Measurements from ENCODE around the gene SLC35C1.

Gene SLC35C1

GRCh38 chr11:45843158-45843924, 38.4 kb downstream of the SLC35C1 start:
- Mint-ChIP-seq H3K9me3 (no peaks in the 10 kb centered on the region), H3K27me3 (no peaks in the 10 kb centered on the region), H3K4me3 (peak overlapping the region; percentile 65), H3K4me1 (peaks cover 39% of the 10 kb centered on the region), H3K36me3 (no peaks in the 10 kb centered on the region), H3K27ac (peak overlapping the region; percentile 76)

DNA sequence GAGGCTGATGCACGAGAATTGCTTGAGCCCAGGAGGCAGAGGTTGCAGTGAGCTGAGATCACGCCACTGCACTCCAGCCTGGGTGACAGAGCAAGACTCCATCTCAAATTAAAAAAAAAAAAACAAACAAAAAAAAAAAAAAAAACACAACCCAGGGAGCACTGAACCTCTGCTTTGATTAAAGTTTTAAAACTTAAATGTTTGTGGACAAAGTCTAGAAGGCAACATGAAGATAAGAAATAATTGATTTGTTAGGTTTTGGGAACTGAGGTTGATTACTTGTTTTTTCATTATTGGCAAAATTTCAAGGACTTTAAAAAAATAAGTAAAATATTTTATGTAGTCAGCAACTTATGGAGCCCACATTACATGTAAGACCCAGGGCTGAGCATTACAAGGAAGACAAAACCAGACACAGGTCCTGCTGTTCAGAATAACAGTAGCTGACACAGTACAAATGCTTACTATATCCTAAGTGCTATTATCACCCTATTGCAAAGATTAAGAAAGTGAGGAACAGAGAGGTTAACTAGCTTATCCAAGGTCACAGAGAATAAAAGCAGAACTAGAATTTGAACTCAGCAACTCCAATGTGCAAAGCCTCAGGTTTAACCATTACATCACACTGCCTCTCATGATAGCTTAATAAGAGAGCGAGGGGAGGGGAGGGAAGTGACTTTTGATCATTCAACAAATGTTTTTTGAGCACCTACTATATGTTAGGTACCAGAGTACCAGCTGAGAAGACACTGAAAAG, 40.1 kb downstream of the SLC35C1 start:
- H3K9me3 Mint-ChIP-seq = no peaks in the 10 kb centered on the region
- no peaks in the 10 kb centered on the region for H3K27me3 Mint-ChIP-seq
- H3K4me3 Mint-ChIP-seq = no peak overlapping the region
- no peak overlapping the region for H3K27ac Mint-ChIP-seq
- H3K36me3 Mint-ChIP-seq = no peaks in the 10 kb centered on the region
- peaks cover 53% of the 10 kb centered on the region for H3K4me1 Mint-ChIP-seq

DNA sequence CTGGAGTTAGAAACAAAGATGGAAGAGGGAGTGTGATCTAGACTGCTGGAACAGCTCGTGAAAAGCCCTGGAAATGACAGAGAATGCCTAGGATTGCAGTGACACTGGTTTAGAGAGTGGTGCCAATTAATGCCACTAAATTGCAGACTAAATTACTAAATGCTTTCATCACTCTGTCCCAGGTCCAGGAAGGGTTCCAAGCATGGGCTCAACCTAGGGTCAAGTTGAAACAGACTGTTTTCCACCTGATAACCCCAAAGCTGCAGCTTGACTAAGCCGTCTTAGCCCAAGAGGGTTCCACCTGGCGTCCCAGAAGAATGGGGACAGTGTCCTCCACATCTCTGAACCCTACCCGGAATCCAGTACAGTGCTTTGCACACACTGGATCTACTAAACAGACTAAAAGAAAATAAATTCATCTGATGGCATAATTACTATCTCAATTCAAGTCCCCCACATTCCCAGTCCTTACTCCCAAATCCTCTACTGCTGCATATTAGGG, 41.3 kb downstream of the SLC35C1 start:
- Mint-ChIP-seq H3K4me3 (peak overlapping the region; percentile 89), H3K9me3 (no peaks in the 10 kb centered on the region), H3K4me1 (peaks cover 65% of the 10 kb centered on the region), H3K27ac (no peak overlapping the region), H3K27me3 (no peaks in the 10 kb centered on the region), H3K36me3 (no peaks in the 10 kb centered on the region)

- peak within 1 kb of the TSS; percentile 85 for H3K27ac Mint-ChIP-seq
- H3K27me3 Mint-ChIP-seq = no peaks in the 10 kb centered on the region
- peak within 1 kb of the TSS; percentile 89 for H3K4me3 Mint-ChIP-seq
- no peaks in the 10 kb centered on the region for H3K9me3 Mint-ChIP-seq
- peaks cover 71% of the 10 kb centered on the region for H3K4me1 Mint-ChIP-seq
- H3K36me3 Mint-ChIP-seq = no peaks in the 10 kb centered on the region
Measured at GRCh38 chr11:45846974-45847910, 42.3 kb downstream of the SLC35C1 start, which contains the start of gene CRY2. Gene CRY2, plus strand, starts transcription at chr11:45847475. Its CDS starts 16 bp downstream, at chr11:45847491.

- Mint-ChIP-seq H3K9me3 (no peaks in the 10 kb centered on the region), H3K27ac (no peak overlapping the region), H3K27me3 (no peaks in the 10 kb centered on the region), H3K4me3 (peak overlapping the region; percentile 89), H3K4me1 (peaks cover 73% of the 10 kb centered on the region), H3K36me3 (no peaks in the 10 kb centered on the region)
Measured at GRCh38 chr11:45847911-45848316, 43.0 kb downstream of the SLC35C1 start.

DNA sequence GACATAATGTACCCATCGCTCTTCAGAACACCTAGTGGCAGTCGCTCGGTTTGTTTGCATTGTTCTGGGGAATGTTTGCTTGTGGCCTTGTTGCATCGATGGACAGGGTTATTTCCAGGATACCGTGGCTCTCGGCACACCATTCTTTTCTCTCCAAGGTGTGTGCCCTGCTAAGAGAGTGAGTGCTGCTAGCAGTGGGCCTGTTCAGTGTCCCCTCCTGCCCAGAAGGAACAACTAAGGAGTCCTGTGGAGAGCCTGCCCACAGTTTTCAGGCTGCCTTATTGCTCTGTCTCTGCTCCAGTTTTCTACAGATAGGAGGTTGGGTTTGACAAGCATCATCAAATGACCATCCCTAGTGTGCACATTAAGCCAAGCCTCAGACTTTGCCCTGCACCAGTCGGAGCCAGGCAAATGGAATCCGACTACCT, 43.7 kb downstream of the SLC35C1 start:
- H3K4me1 Mint-ChIP-seq = peaks cover 66% of the 10 kb centered on the region
- H3K9me3 Mint-ChIP-seq = no peaks in the 10 kb centered on the region

DNA sequence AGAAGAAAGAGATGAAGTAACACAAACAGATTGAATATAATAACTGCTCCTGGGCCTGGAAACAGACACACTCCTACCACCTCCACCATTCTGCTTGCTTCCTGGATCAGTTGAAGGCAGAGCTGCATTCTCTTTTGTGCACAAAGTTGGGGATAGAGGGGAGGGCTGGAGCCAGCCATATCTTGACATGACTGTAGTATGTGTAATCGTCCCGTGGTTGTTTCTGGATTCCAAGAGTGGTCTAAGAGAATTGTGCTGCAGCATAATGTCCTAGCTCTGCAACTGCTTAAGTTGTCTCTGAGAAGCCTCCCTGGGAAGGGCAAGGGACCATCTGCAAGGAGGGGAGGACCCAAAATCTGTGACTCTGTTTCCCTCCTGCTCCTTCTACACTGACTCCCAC, 45.5 kb downstream of the SLC35C1 start:
- H3K36me3 Mint-ChIP-seq = no peaks in the 10 kb centered on the region
- H3K27ac Mint-ChIP-seq = no peak overlapping the region
- H3K9me3 Mint-ChIP-seq = no peaks in the 10 kb centered on the region
- H3K27me3 Mint-ChIP-seq = no peaks in the 10 kb centered on the region
- H3K4me1 Mint-ChIP-seq = peaks cover 59% of the 10 kb centered on the region
- peak overlapping the region; percentile 24 for H3K4me3 Mint-ChIP-seq

More for the DNA sequence above, 43.7 kb downstream of the SLC35C1 start:
- no peaks in the 10 kb centered on the region for H3K36me3 Mint-ChIP-seq
- no peaks in the 10 kb centered on the region for H3K27me3 Mint-ChIP-seq
- peak overlapping the region; percentile 89 for H3K4me3 Mint-ChIP-seq
- H3K27ac Mint-ChIP-seq = peak overlapping the region; percentile 30

DNA sequence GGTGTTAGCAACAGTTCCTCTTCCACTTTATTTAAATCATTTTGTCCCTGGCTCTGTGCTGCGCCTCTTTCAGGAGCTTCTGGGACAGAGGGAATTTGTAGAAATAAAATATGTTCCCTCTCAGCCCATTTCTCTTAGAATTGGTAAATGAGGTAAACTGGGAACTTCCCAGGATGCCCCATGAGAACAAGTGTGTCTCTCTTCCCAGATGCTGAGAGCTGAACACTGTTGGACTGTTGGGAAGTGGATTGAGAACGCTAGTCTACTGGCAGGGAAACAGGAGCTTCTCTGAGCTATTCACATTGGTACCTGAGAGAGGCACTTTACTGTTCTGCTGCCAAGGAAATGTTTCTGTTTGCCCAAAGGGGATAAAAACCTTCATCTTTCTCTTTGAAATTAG, 46.3 kb downstream of the SLC35C1 start:
- H3K4me3 Mint-ChIP-seq = no peak overlapping the region
- H3K36me3 Mint-ChIP-seq = no peaks in the 10 kb centered on the region
- H3K9me3 Mint-ChIP-seq = no peaks in the 10 kb centered on the region
- H3K27ac Mint-ChIP-seq = no peak overlapping the region
- H3K27me3 Mint-ChIP-seq = no peaks in the 10 kb centered on the region
- H3K4me1 Mint-ChIP-seq = peaks cover 52% of the 10 kb centered on the region

DNA sequence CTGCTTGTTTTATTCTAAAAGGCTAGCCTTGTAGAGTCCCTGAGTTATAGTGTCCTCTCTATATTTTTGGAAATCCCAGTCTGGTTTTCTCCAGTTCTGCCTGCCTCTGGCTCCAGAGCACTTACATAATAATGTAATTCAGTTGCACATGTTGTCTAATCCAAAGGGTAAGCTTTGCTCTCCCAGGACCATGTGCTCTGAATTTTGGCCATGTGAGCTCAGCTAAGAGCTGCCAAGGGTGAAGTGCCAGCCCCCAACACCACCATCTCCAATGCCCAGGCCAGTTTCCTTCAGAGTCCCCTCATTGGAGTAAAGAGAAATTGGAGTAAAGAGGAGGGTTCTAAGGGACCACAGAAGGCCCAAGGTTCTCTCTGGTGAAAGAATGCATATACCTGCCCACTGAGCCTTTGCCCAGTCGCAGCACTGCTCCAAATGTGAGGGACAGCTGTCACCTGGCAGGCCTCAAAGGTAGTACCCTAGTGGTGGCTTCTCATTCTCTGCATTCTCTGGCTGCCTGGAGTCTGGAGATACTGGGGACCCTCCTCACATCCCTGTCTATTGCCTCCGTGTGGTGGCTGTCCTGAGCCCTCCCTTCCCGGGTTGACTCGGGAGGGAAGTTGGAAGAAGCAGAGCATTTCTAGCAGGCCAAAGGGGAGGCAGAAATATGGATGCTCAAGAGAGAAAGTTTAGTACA, 47.2 kb downstream of the SLC35C1 start:
- no peaks in the 10 kb centered on the region for H3K9me3 Mint-ChIP-seq
- no peaks in the 10 kb centered on the region for H3K27me3 Mint-ChIP-seq
- peaks cover 44% of the 10 kb centered on the region for H3K4me1 Mint-ChIP-seq
- H3K27ac Mint-ChIP-seq = no peak overlapping the region
- H3K4me3 Mint-ChIP-seq = no peak overlapping the region
- H3K36me3 Mint-ChIP-seq = peaks cover 4% of the 10 kb centered on the region

DNA sequence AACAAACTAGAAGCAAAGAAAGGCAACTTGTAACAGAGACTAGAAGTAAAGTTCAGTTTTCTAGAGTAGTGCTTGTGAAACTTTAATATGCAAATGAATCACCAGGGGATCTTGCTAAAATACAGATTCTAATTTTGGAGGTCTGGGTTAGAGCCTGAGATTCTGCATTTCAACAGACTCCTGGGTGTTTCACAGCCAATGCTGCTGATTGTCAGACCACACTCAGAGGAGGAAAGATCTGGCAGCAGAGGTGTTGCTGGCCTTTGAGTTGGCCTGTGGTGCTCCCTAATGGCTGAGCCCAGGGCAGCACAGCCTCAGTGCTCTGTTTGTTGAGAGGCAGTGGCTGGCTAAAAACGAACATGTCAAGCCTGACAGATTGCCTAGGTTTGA, 47.8 kb downstream of the SLC35C1 start:
- H3K27me3 Mint-ChIP-seq = no peaks in the 10 kb centered on the region
- H3K36me3 Mint-ChIP-seq = peaks cover 8% of the 10 kb centered on the region
- H3K27ac Mint-ChIP-seq = no peak overlapping the region
- H3K9me3 Mint-ChIP-seq = no peaks in the 10 kb centered on the region
- H3K4me3 Mint-ChIP-seq = no peak overlapping the region
- peaks cover 44% of the 10 kb centered on the region for H3K4me1 Mint-ChIP-seq

DNA sequence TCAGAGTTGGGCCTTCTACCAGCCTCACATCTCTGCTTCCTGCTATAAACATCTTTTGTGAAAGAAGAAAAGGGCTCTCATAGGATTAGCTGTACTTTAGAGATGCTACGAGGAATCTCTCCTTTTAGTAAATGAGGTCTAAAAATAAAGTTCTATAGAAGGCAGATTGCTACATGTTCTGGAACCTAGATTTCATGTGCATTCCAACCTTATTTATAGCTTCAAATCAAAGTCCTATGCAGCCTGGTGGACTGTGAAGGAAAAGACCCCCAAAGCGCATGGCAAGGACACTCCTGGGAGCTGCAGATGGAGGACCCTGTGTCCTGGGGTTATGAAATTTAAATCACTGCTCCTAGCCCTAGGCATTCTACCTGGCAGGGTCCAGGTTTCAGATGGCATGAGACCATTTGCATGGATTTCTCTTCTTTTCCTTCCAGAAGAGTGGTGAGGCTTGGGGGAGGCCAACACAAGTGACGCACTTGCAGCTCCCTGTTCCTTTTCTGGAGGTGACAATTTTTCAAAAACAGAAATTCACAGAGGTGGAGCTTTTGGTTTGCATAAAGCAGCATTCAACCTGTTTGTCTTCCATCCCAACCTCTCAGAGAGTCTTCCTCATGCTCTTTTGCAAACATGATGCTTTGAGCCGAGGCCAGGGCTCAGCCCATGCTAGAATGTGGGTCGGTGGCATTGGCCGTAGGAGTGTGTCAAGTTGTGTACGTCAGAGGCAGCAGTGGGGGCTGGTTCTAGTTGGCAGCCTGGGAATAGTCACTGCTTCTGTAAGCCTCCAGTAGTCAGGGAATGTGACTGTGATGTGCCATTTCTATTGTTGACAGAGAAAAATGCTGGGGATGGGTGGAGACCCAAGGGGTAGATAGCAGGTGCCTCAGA, 48.6 kb downstream of the SLC35C1 start:
- H3K36me3 Mint-ChIP-seq = peaks cover 10% of the 10 kb centered on the region
- H3K27ac Mint-ChIP-seq = no peak overlapping the region
- H3K4me3 Mint-ChIP-seq = no peak overlapping the region
- H3K27me3 Mint-ChIP-seq = no peaks in the 10 kb centered on the region
- H3K9me3 Mint-ChIP-seq = no peaks in the 10 kb centered on the region
- peaks cover 37% of the 10 kb centered on the region for H3K4me1 Mint-ChIP-seq

- no peaks in the 10 kb centered on the region for H3K9me3 Mint-ChIP-seq
- no peak overlapping the region for H3K4me3 Mint-ChIP-seq
Measured at GRCh38 chr11:45855308-45855707, 50.4 kb downstream of the SLC35C1 start.

GRCh38 chr11:45856044-45856468, 51.1 kb downstream of the SLC35C1 start:
- Mint-ChIP-seq H3K4me1 (peaks cover 15% of the 10 kb centered on the region), H3K9me3 (no peaks in the 10 kb centered on the region), H3K4me3 (no peak overlapping the region), H3K36me3 (peaks cover 12% of the 10 kb centered on the region), H3K27me3 (no peaks in the 10 kb centered on the region), H3K27ac (no peak overlapping the region)

More at GRCh38 chr11:45855308-45855707, 50.4 kb downstream of the SLC35C1 start:
- no peaks in the 10 kb centered on the region for H3K27me3 Mint-ChIP-seq
- no peak overlapping the region for H3K27ac Mint-ChIP-seq
- H3K4me1 Mint-ChIP-seq = peaks cover 22% of the 10 kb centered on the region
- H3K36me3 Mint-ChIP-seq = peaks cover 12% of the 10 kb centered on the region

DNA sequence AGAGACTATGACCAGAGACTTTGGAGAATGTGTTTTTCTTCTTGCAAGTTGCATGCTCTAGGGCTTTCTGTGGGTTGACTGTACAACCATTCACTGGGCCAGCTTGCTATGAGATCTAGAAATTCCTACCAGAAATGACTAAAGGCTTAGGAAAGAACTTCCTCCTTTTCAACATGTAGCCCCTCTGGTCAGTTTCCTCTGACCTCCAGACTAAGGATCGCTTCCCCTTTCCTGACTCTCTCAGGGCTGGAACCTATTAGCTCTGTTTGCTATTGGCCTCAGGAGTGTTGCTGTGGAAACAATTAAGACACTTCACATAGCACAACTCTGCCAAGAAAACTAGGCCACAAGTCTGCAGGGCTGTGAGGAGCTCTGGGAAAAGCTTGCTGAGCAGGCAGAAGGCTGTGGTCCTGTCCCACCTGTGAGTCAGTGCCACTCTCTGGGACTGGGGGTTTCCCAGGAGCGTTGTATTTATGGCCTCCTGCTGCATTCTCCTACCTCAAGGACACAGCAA, 53.1 kb downstream of the SLC35C1 start:
- H3K9me3 Mint-ChIP-seq = no peaks in the 10 kb centered on the region
- H3K4me1 Mint-ChIP-seq = no peaks in the 10 kb centered on the region
- peak overlapping the region; percentile 35 for H3K27ac Mint-ChIP-seq
- H3K36me3 Mint-ChIP-seq = peaks cover 19% of the 10 kb centered on the region
- H3K27me3 Mint-ChIP-seq = no peaks in the 10 kb centered on the region
- no peak overlapping the region for H3K4me3 Mint-ChIP-seq

Measured in activated naive CD4-positive, alpha-beta T cell treated with anti-CD3 and anti-CD28 coated beads, Interleukin-2, amount 50 U/mL, for 24 hours (primary cell).